ENCODE measurements around the gene PCDH1. TPM values are rescaled to one million over a fixed set of nuclear protein-coding genes. Genes with fewer than 3 reads are reported as not detected.

PCDH1 gene
- total and polyA plus RNA-seq, 2 of the 13 experiments (the other 11 are each of a cell fraction or from before 2014, with no cell fraction given), result 0.11 to 0.83 TPM

GRCh38 chr5:141917760-141918159 is 39.5 kb upstream of the PCDH1 start (continued):
- no peak for TF ChIP-seq ATM (IDR thresholded peaks at IDR 0.05; ENCODE audit: borderline replicate concordance)
- no peak for TF ChIP-seq MXD3 (CRISPR knock-in tag; IDR thresholded peaks at IDR 0.05)
- TF ChIP-seq ZNF138 (CRISPR knock-in tag; IDR thresholded peaks at IDR 0.05; ENCODE audit: low read depth), result no peak

GRCh38 chr5:141916522-141916921 is 38.3 kb upstream of the PCDH1 start:
- WGBS (ENCODE audit: low lambda C conversion rate), result 0% methylated on average over 2 of the region's 2 CpGs
- POLR2A ChIA-PET, result no interaction called here
- no peak overlapping the region for H3K4me3 ChIP-seq (replicated peaks in 1 of 3; ENCODE audit: insufficient read depth in 1 of 3, low read depth in 2 of 3, low read length in 3 of 3)
- no TSS peak for BruUV-seq (replicated peaks)
- in situ Hi-C loops (cut with HindIII; ENCODE audit: extremely low pct_ligation_motif_present, low pct_unique_long_range_greater_than_20kb), result no loop called here
- TF ChIP-seq ZNF564 (CRISPR knock-in tag; IDR thresholded peaks at IDR 0.05), result no peak
- TF ChIP-seq RBAK (CRISPR knock-in tag; IDR thresholded peaks at IDR 0.05), result no peak
- no peak for TF ChIP-seq POGK (CRISPR knock-in tag; conservative IDR thresholded peaks at IDR 0.05)
- no peak for TF ChIP-seq ZNF775 (CRISPR knock-in tag; IDR thresholded peaks at IDR 0.05; ENCODE audit: borderline replicate concordance)
- TF ChIP-seq, protein P1, sequence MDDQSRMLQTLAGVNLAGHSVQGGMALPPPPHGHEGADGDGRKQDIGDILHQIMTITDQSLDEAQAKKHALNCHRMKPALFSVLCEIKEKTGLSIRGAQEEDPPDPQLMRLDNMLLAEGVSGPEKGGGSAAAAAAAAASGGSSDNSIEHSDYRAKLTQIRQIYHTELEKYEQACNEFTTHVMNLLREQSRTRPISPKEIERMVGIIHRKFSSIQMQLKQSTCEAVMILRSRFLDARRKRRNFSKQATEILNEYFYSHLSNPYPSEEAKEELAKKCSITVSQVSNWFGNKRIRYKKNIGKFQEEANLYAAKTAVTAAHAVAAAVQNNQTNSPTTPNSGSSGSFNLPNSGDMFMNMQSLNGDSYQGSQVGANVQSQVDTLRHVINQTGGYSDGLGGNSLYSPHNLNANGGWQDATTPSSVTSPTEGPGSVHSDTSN (CRISPR knock-in tag; IDR thresholded peaks at IDR 0.05; ENCODE audit: borderline replicate concordance), result no peak
- no peak for TF ChIP-seq ZNF615 (CRISPR knock-in tag; IDR thresholded peaks at IDR 0.05; ENCODE audit: borderline replicate concordance)
- no peak for TF ChIP-seq SIN3A (IDR thresholded peaks at IDR 0.05; ENCODE audit: borderline replicate concordance, low read depth, low read length)
- no peak for TF ChIP-seq FOXP1 (IDR thresholded peaks at IDR 0.05)
- TF ChIP-seq FOXP1 (CRISPR knock-in tag; IDR thresholded peaks at IDR 0.05), result no peak
- H4K20me1 ChIP-seq (ENCODE audit: insufficient read depth, low read length), result no peaks in the 10 kb centered on the region
- H3K4me2 ChIP-seq (ENCODE audit: low read depth, low read length), result no peak overlapping the region
- FAIRE-seq, result no peak
- no peaks in the 10 kb centered on the region for H3K79me2 ChIP-seq (ENCODE audit: insufficient read depth, low read length)
- no peak overlapping the region for H3K9ac ChIP-seq (ENCODE audit: insufficient read depth, low read depth, low read length)
- ATAC-seq, result no peak
- H3K9me3 ChIP-seq (ENCODE audit: low read length), result no peaks in the 10 kb centered on the region
- CTCF ChIA-PET (ENCODE audit: low intra/inter-chr PET ratio, low total read pairs), result no interaction called here
- H3K27me3 ChIP-seq (ENCODE audit: control insufficient read depth in 1 of 2, insufficient read depth in 2 of 2, low read length in 2 of 2), result peaks cover 0 to 32% of the 10 kb centered on the region in 2 experiments; a peak in 3 of 5 replicates
- intact Hi-C loops (cut with micrococcal nuclease; ENCODE audit: unreplicated experiment), result no loop called here
- no peaks in the 10 kb centered on the region for H3K36me3 ChIP-seq (replicated peaks in 1 of 2; ENCODE audit: control insufficient read depth in 1 of 2, insufficient read depth in 2 of 2, low read length in 2 of 2)
- DNase-seq (ENCODE audit: low spot score), result no peak
- H3K27ac ChIP-seq (ENCODE audit: extremely low read length, insufficient read depth, low read length), result no peak overlapping the region
- H3K4me1 ChIP-seq (ENCODE audit: insufficient read depth, low read length), result peaks cover 27% of the 10 kb centered on the region
- H2AFZ ChIP-seq (ENCODE audit: low read length), result no peak overlapping the region
